HUES48 (cell line): Measurements from ENCODE around the gene MYO1H.

ENCODE experiments used
- H3K27ac ChIP-seq: one replicate; pipeline ENCODE4 v1.7.0; 2013; ENCODE audit warnings: low read depth, low read length, inconsistent platforms
- H3K27me3 ChIP-seq: 2 replicates; pipeline ENCODE4 v1.6.1; 2013; ENCODE audit warnings: mild to moderate bottlenecking, low read length; ENCODE audit not compliant: control insufficient read depth, insufficient read depth
- H3K36me3 ChIP-seq: 2 replicates; pipeline ENCODE4 v1.6.1; 2013; ENCODE audit warnings: low read length; ENCODE audit not compliant: control insufficient read depth, insufficient read depth
- H3K4me1 ChIP-seq: 2 replicates; pipeline ENCODE4 v1.6.1; 2013; ENCODE audit warnings: mild to moderate bottlenecking, low read length; ENCODE audit not compliant: control insufficient read depth, insufficient read depth
- H3K4me3 ChIP-seq: 2 replicates; pipeline ENCODE4 v1.5.1; 2013; ENCODE audit warnings: mild to moderate bottlenecking, low read depth, low read length
- H3K9ac ChIP-seq: 2 replicates; pipeline ENCODE4 v1.6.1; 2013; ENCODE audit warnings: mild to moderate bottlenecking, low read depth, low read length, moderate library complexity
- H3K9me3 ChIP-seq: 2 replicates; pipeline ENCODE4 v1.6.1; 2013; ENCODE audit warnings: low read length; ENCODE audit not compliant: control insufficient read depth, insufficient read depth

Gene MYO1H

DNA sequence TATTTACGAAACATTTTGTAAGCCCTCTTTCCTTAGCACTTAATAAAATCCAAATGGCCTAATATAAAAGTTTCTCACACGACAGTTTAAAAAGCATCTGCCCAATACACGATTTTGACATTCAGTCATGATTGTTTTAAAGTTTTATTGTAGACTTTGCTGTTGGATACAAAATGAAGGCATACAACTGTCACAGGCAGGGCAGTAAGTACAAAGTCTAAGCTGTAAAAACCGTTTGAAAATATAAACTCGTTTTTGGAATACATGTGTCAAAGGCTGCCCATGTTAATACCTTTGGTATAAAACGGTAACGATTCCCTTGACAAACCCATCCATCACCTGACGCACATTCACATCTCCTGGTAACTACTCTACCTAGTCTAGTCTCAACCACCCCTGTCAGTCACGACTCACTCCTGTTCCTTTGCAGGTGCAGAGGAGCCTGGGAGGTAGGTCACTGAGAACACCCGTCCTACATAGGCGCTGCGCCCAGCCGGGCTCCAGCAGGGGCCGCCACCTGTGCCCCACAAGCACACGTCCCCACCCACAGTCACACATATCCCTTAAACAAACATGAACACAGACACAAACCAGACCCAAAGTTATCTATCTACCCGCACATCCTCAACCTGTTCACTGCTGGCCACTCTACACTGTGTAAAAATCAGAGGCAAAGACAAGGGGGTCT lies 102.3 kb downstream of the MYO1H start:
- Histone ChIP-seq H3K4me1 (no peaks in the 10 kb centered on the region), H3K27ac (no peak overlapping the region), H3K9me3 (no peaks in the 10 kb centered on the region), H3K36me3 (peaks cover 92% of the 10 kb centered on the region), H3K9ac (no peak overlapping the region), H3K27me3 (no peaks in the 10 kb centered on the region), H3K4me3 (no peak overlapping the region)

DNA sequence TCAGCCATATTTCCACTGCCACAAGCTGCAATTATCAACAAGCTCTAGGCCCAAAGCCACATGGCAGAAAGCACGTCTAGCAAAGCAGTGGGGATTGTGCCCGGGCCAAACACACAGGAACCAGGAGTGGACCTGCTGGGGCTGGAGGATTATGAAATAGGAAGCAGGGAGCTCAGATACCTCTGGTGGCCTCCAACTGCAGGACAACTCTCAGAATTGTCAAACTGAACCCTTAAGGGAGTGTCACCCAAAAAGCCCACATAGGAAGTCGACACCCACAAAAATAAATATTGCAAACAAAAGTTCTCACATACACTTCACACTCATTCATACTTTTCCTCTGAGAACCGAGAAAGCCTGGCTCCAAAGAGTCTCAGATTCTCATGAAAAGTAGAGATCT lies 103.3 kb downstream of the MYO1H start:
- Histone ChIP-seq H3K27ac (no peak overlapping the region), H3K9me3 (no peaks in the 10 kb centered on the region), H3K4me1 (no peaks in the 10 kb centered on the region), H3K9ac (no peak overlapping the region), H3K27me3 (no peaks in the 10 kb centered on the region), H3K36me3 (peaks cover 93% of the 10 kb centered on the region), H3K4me3 (no peak overlapping the region)

DNA sequence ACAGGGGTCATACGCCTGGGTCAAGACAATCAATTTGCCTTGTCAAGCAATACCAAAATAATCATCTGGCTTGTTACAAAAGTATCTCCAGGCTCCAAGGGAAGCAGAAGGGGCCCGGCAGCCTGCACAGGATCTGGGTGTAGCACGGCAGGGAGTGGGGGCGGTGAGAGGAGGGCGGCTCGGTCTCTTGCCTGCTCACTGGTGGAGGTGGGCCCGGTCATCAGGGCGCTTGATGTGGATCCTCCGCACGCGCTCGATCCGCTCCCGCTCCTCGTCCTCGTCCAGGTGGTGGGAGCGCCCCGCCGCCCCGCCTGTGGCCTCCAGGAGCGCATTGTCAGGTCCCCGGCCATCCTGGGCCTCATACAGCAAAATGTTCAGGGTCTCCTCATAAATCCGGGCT lies 103.7 kb downstream of the MYO1H start:
- H3K4me1 ChIP-seq: no peaks in the 10 kb centered on the region
- no peaks in the 10 kb centered on the region for H3K27me3 ChIP-seq
- no peak overlapping the region for H3K27ac ChIP-seq
- H3K36me3 ChIP-seq: peaks cover 93% of the 10 kb centered on the region
- no peaks in the 10 kb centered on the region for H3K9me3 ChIP-seq
- H3K4me3 ChIP-seq: no peak overlapping the region
- H3K9ac ChIP-seq: no peak overlapping the region

DNA sequence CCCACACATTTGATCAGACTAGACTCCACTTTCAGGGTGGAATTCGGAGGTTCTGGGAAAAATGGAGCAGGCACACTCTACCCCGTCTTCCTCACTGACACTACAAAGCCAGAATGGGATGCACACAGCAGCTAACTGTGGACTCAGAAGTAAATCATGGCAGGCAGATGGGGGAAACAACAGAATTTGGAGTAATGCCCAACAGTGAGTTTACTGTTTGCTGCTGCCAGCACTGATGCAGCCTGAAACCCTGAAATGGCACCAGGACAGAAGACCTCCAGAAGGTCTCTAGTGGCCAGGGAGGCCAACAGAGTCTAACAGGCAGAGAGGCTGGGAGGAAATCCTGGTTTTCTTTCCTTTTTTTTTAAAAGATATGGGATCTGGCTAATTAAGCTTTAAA lies 104.8 kb downstream of the MYO1H start:
- H3K27me3 ChIP-seq: no peaks in the 10 kb centered on the region
- H3K9me3 ChIP-seq: no peaks in the 10 kb centered on the region
- peaks cover 5% of the 10 kb centered on the region for H3K4me1 ChIP-seq
- peaks cover 93% of the 10 kb centered on the region for H3K36me3 ChIP-seq
- no peak overlapping the region for H3K4me3 ChIP-seq
- no peak overlapping the region for H3K27ac ChIP-seq
- no peak overlapping the region for H3K9ac ChIP-seq

DNA sequence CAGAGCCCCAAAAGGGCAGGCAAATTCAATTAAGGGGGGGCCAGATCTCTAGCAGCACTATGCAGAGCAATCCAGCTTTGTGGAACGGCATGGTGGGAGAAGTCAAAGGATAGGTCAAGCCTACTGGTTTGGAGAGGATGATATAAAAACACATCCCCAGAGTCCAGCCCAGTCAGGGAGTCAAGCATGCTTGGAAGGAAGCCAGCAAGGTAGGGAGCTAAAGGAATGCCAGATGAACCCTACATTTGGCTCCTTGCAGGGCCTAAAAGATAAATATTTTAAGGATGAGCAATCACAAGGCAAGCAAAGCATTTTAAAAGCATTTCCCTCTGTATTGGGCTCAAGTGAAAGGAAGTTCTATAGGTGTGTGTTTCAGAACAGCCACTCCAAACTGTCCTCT lies 108.0 kb downstream of the MYO1H start:
- Histone ChIP-seq H3K27me3 (no peaks in the 10 kb centered on the region), H3K27ac (no peak overlapping the region), H3K36me3 (peaks cover 72% of the 10 kb centered on the region), H3K9me3 (no peaks in the 10 kb centered on the region), H3K4me3 (no peak overlapping the region), H3K4me1 (peaks cover 36% of the 10 kb centered on the region), H3K9ac (no peak overlapping the region)

DNA sequence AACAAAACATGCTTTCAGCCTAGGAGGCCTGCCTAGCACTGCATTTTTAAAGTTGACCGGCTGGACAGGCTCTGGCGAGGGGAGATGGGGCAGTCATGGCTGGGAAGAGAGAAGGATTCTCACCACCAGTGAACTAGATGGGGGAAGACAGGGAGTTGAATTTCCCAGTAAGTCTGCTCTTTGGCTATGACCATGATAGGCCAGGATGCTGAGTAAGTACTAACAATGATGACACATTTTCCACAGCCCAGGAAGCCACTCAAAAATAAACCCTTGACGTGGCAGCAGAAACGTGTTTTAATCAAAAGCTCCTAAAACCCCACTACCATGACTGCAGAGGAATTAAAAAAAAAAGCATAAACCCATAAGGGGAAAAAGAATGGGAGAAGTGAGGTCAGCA lies 110.4 kb downstream of the MYO1H start:
- peak overlapping the region; percentile 46 for H3K4me3 ChIP-seq
- H3K9ac ChIP-seq: peak overlapping the region; percentile 73
- peak overlapping the region; percentile 97 for H3K27ac ChIP-seq
- H3K9me3 ChIP-seq: no peaks in the 10 kb centered on the region
- peaks cover 48% of the 10 kb centered on the region for H3K36me3 ChIP-seq
- H3K27me3 ChIP-seq: no peaks in the 10 kb centered on the region
- H3K4me1 ChIP-seq: peaks cover 60% of the 10 kb centered on the region

DNA sequence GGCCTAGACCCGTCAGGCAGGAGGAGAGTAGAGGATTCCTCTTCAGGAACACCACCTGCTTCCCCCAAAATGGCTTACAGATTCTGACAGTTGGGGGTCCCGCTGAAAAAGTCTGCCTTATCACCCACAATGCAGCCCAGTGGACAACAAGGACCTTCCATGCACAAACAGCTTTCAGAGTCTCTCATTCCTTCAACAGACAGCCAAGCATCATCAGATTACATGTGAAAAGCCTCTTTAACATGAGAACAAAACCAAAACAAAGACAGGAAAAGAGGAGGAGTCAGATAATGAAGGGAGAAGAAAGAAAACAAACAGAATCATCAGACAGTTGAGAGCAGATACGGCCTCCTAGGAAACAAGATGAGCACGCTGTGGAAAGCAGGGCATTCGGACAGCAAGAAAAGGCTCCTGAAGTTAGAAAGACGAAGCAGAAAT lies 111.1 kb downstream of the MYO1H start:
- peak overlapping the region; percentile 97 for H3K27ac ChIP-seq
- H3K4me1 ChIP-seq: peaks cover 67% of the 10 kb centered on the region
- H3K27me3 ChIP-seq: no peaks in the 10 kb centered on the region
- H3K4me3 ChIP-seq: peak overlapping the region; percentile 46
- peaks cover 41% of the 10 kb centered on the region for H3K36me3 ChIP-seq
- H3K9me3 ChIP-seq: no peaks in the 10 kb centered on the region
- H3K9ac ChIP-seq: peak overlapping the region; percentile 73

DNA sequence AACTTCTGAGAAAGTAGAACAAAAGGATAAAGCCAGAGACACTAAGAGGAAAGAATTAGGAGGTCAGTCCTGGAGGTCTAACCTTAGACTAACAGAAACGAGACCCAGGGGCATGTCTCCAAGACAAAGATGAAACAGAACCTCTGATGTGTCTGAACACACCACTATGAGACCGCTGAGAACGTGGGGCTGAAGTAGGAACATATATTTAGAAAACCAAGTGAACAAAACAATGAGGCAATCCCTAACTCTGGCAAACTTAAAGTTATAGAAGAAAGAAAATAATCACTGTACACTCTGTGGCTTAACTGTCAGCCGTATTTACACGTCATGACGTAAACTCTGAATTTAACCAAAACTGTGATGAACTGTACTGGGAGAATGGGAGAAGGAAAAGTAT lies 111.5 kb downstream of the MYO1H start:
- no peaks in the 10 kb centered on the region for H3K27me3 ChIP-seq
- no peaks in the 10 kb centered on the region for H3K9me3 ChIP-seq
- H3K4me1 ChIP-seq: peaks cover 71% of the 10 kb centered on the region
- peak overlapping the region; percentile 50 for H3K9ac ChIP-seq
- H3K4me3 ChIP-seq: 0 out of 2 replicates have a peak overlapping the region, but pooled peaks have one; percentile 9
- H3K27ac ChIP-seq: peak overlapping the region; percentile 97
- H3K36me3 ChIP-seq: peaks cover 36% of the 10 kb centered on the region

DNA sequence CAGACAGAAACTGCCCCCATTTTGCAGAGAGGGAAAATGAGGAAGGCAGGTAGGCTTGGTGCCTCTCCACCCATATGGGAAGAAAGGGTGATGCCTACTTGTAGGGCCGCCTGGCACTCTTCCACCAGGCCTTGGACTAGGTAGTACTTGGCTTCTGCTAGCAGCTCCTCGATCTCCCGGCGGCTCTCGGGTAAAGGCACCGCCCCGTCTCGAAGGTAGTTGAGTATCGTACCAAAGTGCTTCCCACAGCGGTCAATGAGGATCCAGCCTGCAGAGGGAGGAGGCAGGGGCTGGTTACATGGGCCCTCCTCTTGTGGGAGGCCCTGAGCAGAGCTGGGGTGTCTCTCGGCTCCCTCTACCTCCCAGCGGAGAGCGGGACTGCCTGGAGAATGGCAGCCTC lies 112.8 kb downstream of the MYO1H start:
- Histone ChIP-seq H3K4me1 (peaks cover 78% of the 10 kb centered on the region), H3K9ac (no peak overlapping the region), H3K27ac (peak overlapping the region; percentile 91), H3K4me3 (no peak overlapping the region), H3K27me3 (no peaks in the 10 kb centered on the region), H3K9me3 (no peaks in the 10 kb centered on the region), H3K36me3 (peaks cover 29% of the 10 kb centered on the region)

DNA sequence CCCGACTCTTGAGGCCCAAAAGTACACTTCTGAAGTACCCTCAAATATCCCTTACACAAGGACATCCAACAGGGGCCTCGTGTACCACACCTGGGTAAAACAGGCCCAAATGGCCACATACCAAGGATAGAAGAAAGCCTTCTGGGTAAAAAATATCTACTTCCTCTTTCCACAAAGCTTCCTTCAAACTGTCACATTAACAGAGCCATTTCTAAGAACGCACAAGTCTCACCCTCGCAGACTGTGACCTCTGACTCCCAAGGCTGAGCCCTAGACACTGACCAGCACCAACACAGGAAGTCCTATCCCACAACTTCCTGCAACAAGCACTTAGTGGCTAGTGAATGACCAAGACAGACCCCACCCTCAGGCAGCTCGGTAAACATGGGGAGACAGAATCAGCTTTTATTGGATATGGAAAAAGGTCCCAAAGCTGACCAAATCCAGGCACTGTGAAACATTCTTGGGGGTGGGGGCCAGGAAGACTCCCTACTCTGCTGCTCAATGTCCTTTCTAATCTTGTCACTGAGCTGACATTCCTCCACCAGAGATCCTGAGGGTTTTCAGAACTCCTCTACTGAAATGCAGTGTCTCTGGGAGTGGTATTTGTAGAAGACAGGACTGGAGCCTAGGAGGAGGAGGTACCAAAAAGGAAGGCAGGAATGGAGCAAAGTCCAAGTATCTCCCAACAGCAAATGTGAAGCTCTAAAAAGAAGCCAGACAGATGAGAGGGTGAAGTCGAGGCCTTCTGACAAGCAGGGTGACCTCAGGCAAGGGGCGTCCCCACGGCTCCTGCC lies 113.5 kb downstream of the MYO1H start:
- Histone ChIP-seq H3K4me3 (no peak overlapping the region), H3K9ac (no peak overlapping the region), H3K36me3 (peaks cover 29% of the 10 kb centered on the region), H3K4me1 (peaks cover 78% of the 10 kb centered on the region), H3K27ac (peak overlapping the region; percentile 91), H3K27me3 (no peaks in the 10 kb centered on the region), H3K9me3 (no peaks in the 10 kb centered on the region)
